Naive thymus-derived CD4-positive, alpha-beta T cell (primary cell): ENCODE results near the gene GLP2R. TPM values are rescaled to one million over a fixed set of nuclear protein-coding genes. Genes with fewer than 3 reads are reported as not detected.

ENCODE experiments used
- ATAC-seq: fragments of 150-1000 bp; cut with Tn5 transposase; 2 replicates; pipeline ENCODE4 v1.10.0; 2021; ENCODE audit warnings: mild to moderate bottlenecking, moderate library complexity
- CTCF ChIA-PET: fragments of 350-600 bp; sonication (Branson Sonifier 250); formaldehyde crosslinking; loops from one replicate; lab custom pipeline; 2021; ENCODE audit warnings: antibody characterized with exemption; lab: Charles Lee
- POLR2A ChIA-PET: fragments of 350-600 bp; sonication (Branson Sonifier 250); formaldehyde crosslinking; loops from one replicate; lab custom pipeline; 2021; ENCODE audit warnings: antibody characterized with exemption, inconsistent platforms; lab: Charles Lee
- DNase-seq, 9 donors: peaks; one replicate each; pipeline versions ENCODE4 v3.0.0 to v3.0.0-alpha.2; 2020 to 2022; ENCODE audit warnings: mixed read lengths in 1 of 9
- H3K27ac ChIP-seq: one replicate; pipeline ENCODE4 v1.7.0; 2013; ENCODE audit warnings: mild to moderate bottlenecking, low read depth, low read length, moderate library complexity
- H3K27me3 ChIP-seq, 2 donors: one replicate each; pipeline ENCODE4 v1.7.0; 2013; ENCODE audit warnings: low read length in 2 of 2, mild to moderate bottlenecking in 2 of 2, moderate library complexity in 2 of 2; ENCODE audit not compliant: control insufficient read depth in 2 of 2, insufficient read depth in 2 of 2
- H3K36me3 ChIP-seq, 3 experiments: 1 replicate in 2 of 3; 2 replicates in 1 of 3; pipeline ENCODE4 v1.7.0; 2013; ENCODE audit warnings: low read length in 3 of 3, mild to moderate bottlenecking in 3 of 3, moderate library complexity in 1 of 3; ENCODE audit not compliant: insufficient read depth in 3 of 3, control insufficient read depth in 2 of 3
- H3K4me1 ChIP-seq, 2 donors: one replicate each; pipeline ENCODE4 v1.7.0; 2013; ENCODE audit warnings: low read length in 2 of 2, mild to moderate bottlenecking in 2 of 2, moderate library complexity in 1 of 2; ENCODE audit not compliant: control insufficient read depth in 2 of 2, insufficient read depth in 2 of 2
- H3K4me3 ChIP-seq: 2 replicates; pipeline ENCODE4 v1.7.0; 2013; ENCODE audit warnings: mild to moderate bottlenecking, low read length
- H3K9me3 ChIP-seq, 3 experiments: 1 replicate in 2 of 3; 2 replicates in 1 of 3; pipeline ENCODE4 v1.7.0; 2013; ENCODE audit warnings: low read length in 3 of 3; ENCODE audit not compliant: control insufficient read depth in 2 of 3
- H3K27ac Mint-ChIP-seq, 9 donors: one replicate each; pipeline ENCODE4 v1.8.0; 2020 to 2022; ENCODE audit warnings: mixed read lengths in 9 of 9, mild to moderate bottlenecking in 8 of 9, moderate library complexity in 5 of 9, inconsistent platforms in 2 of 9
- H3K27me3 Mint-ChIP-seq, 5 donors: one replicate each; pipeline ENCODE4 v1.8.0; 2021 to 2022; ENCODE audit warnings: mixed read lengths in 5 of 5, mild to moderate bottlenecking in 1 of 5
- H3K36me3 Mint-ChIP-seq, 5 donors: one replicate each; pipeline ENCODE4 v1.8.0; 2020 to 2022; ENCODE audit warnings: mixed read lengths in 5 of 5, mild to moderate bottlenecking in 3 of 5, inconsistent platforms in 1 of 5
- H3K4me1 Mint-ChIP-seq, 7 donors: one replicate each; pipeline ENCODE4 v1.8.0; 2020 to 2022; ENCODE audit warnings: mixed read lengths in 7 of 7, mild to moderate bottlenecking in 3 of 7, inconsistent platforms in 1 of 7
- H3K4me3 Mint-ChIP-seq, 10 donors: one replicate each; pipeline ENCODE4 v1.8.0; 2020 to 2022; ENCODE audit warnings: mild to moderate bottlenecking in 10 of 10, mixed read lengths in 10 of 10, moderate library complexity in 6 of 10, inconsistent platforms in 2 of 10
- H3K9me3 Mint-ChIP-seq, 11 donors: one replicate each; pipeline ENCODE4 v1.8.0; 2020 to 2022; ENCODE audit warnings: mixed read lengths in 11 of 11, mild to moderate bottlenecking in 4 of 11, inconsistent platforms in 1 of 11, moderate library complexity in 1 of 11
- intact Hi-C, 2 donors: fragments of 100-400 bp; cut with micrococcal nuclease; formaldehyde crosslinking; loops; one replicate each; pipeline ENCODE4 v1.15.1; 2023
- polyA plus RNA-seq, 2 donors: library from polyadenylated mRNA; unstranded; fragments of 300-500 nt; fragmentation: Illumina TruSeq; gene quantifications; one replicate each; pipeline ENCODE4 v1.2.3, GENCODE V29; 2021
- total RNA-seq, 6 experiments: library from RNA in 5 of 6; stranded (reverse) in 5 of 6; gene quantifications; 1 replicate in 5 of 6; 2 replicates in 1 of 6; pipeline ENCODE4 v1.2.3 and lab custom pipeline; 2021 to 2026

GLP2R gene
- total and polyA plus RNA-seq, 7 experiments from 2014 or later = not detected

GRCh38 chr17:9922012-9922848, 96.5 kb downstream of the GLP2R start:
- Histone ChIP-seq H3K4me1 (no peaks in the 10 kb centered on the region), H3K4me3 (no peak overlapping the region), H3K9me3 (no peaks in the 10 kb centered on the region), H3K27ac (no peak overlapping the region), H3K27me3 (no peaks in the 10 kb centered on the region), H3K36me3 (no peaks in the 10 kb centered on the region)
- Mint-ChIP-seq H3K4me3 (no peak overlapping the region), H3K4me1 (peaks cover 0 to 5% (median 0%) of the 10 kb centered on the region in 7 donors), H3K27ac (no peak overlapping the region), H3K9me3 (no peaks in the 10 kb centered on the region), H3K27me3 (no peaks in the 10 kb centered on the region), H3K36me3 (no peaks in the 10 kb centered on the region)
- intact Hi-C loops = loop anchor here in 1 of 2 donors (10.0 kb wide), 1 partner anchor 433 kb away; no protein-coding TSS in a partner anchor
- DNase-seq (no peak), ATAC-seq (no peak)
- ChIA-PET CTCF (no interaction called here), POLR2A (no interaction called here)

DNA sequence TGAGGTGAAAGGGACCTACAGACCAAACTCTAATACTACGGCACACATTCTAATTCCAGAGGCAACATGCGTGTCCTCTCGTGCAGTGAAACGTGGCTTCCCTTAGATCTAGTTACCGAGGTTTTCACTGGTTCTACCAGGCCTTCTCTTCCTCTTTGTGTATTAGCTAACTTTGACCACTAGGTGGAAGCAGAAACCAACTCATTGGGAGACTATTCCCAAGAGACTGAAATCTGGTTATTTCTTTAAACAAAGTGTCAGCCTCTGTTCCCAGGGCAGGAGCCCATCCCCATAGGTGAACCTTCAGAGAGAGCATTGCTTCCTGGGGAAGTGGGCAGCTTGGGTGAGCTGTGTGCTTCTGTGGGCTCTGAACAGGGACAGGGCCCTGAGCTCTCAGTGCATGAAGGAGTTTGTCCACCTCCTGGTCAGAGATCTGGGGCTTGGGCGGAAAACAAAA, 99.0 kb downstream of the GLP2R start:
- peak overlapping the region in 1 of 10 donors; percentile 26 for H3K4me3 Mint-ChIP-seq
- Histone ChIP-seq H3K27ac (no peak overlapping the region), H3K36me3 (no peaks in the 10 kb centered on the region), H3K4me3 (no peak overlapping the region), H3K27me3 (no peaks in the 10 kb centered on the region), H3K4me1 (no peaks in the 10 kb centered on the region), H3K9me3 (no peaks in the 10 kb centered on the region)
- ChIA-PET POLR2A (no interaction called here), CTCF (interaction anchor here (0.8 to 1.6 kb wide), 4 partner anchors 15 to 690 kb away, joined by 3 to 4 read pairs (median 3); partner anchors contain the start of gene RCVRN)
- no peaks in the 10 kb centered on the region for H3K27me3 Mint-ChIP-seq
- no peaks in the 10 kb centered on the region for H3K36me3 Mint-ChIP-seq
- H3K9me3 Mint-ChIP-seq = no peaks in the 10 kb centered on the region
- ATAC-seq (peak; percentile 72), DNase-seq (peak in 6 of 9 donors; percentile 7 to 56 (median 41))
- intact Hi-C loops = loop anchor here (1.0 to 10.0 kb wide), 2 partner anchors 35 to 430 kb away; no protein-coding TSS in a partner anchor
- peak overlapping the region in 1 of 9 donors; percentile 38 for H3K27ac Mint-ChIP-seq
- peaks cover 0 to 5% (median 0%) of the 10 kb centered on the region in 7 donors for H3K4me1 Mint-ChIP-seq

- no peaks in the 10 kb centered on the region for H3K27me3 Mint-ChIP-seq
- DNase-seq = no peak
- Histone ChIP-seq H3K9me3 (no peaks in the 10 kb centered on the region), H3K4me3 (no peak overlapping the region), H3K36me3 (no peaks in the 10 kb centered on the region), H3K27me3 (no peaks in the 10 kb centered on the region), H3K27ac (no peak overlapping the region), H3K4me1 (no peaks in the 10 kb centered on the region)
- peaks cover 0 to 5% (median 0%) of the 10 kb centered on the region in 7 donors for H3K4me1 Mint-ChIP-seq
- no peaks in the 10 kb centered on the region for H3K9me3 Mint-ChIP-seq
- POLR2A ChIA-PET = no interaction called here
- no peaks in the 10 kb centered on the region for H3K36me3 Mint-ChIP-seq
- CTCF ChIA-PET = interaction anchor here (1.0 to 1.4 kb wide), 2 partner anchors 20 to 32 kb away, joined by 3 read pairs; partner anchors contain the start of gene RCVRN
- peak; percentile 6 for ATAC-seq
- H3K27ac Mint-ChIP-seq = no peak overlapping the region
- H3K4me3 Mint-ChIP-seq = no peak overlapping the region
- intact Hi-C loops = loop anchor here in 1 of 2 donors (10.0 kb wide), 1 partner anchor 429 kb away; no protein-coding TSS in a partner anchor
Measured at GRCh38 chr17:9925457-9925856, 99.7 kb downstream of the GLP2R start.

DNA sequence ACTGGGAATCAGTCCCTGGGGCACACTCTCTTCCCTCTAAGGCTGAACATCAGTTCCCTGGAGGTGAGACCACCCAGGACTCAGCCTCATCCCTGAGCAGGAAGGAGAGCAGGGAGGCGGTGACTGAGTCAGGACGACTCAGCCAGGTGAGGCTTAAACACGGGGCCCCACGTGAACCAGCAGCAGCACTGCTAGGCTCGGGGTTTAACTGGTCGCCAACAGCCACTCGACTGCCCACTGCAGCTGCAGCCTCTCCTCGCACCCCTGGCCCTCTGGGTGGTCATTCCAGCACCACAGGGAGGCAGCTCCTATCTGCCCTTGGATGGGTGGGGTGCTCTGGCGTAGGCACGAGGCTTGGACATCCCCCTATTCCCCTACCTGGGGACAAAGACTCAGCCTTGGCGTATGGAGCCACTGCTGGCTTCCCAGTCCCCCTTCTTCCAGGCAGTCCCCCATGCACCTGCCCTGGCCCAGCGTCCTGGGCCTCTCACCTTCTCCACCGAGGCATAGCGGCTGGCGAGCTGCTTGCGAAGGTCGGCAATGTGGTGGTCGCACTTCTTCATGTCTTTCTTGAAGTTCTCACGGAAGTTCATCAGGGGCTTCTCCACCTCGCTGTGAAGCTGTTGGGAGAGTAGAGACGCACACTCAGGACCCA, 100.6 kb downstream of the GLP2R start:
- no peak overlapping the region for H3K4me3 ChIP-seq
- H3K27ac ChIP-seq = no peak overlapping the region
- ChIA-PET CTCF (interaction anchor here (1.4 kb wide), 1 partner anchor 21 kb away, joined by 3 read pairs; the partner anchor contains the start of gene RCVRN), POLR2A (no interaction called here)
- Mint-ChIP-seq H3K27me3 (no peaks in the 10 kb centered on the region), H3K4me1 (peaks cover 0 to 5% (median 0%) of the 10 kb centered on the region in 7 donors), H3K36me3 (no peaks in the 10 kb centered on the region), H3K27ac (no peak overlapping the region), H3K4me3 (no peak overlapping the region), H3K9me3 (no peaks in the 10 kb centered on the region)
- H3K9me3 ChIP-seq = no peaks in the 10 kb centered on the region
- H3K27me3 ChIP-seq = no peaks in the 10 kb centered on the region
- H3K36me3 ChIP-seq = no peaks in the 10 kb centered on the region
- DNase-seq (no peak), ATAC-seq (no peak)
- intact Hi-C loops = loop anchor here in 1 of 2 donors (10.0 kb wide), 1 partner anchor 429 kb away; no protein-coding TSS in a partner anchor
- no peaks in the 10 kb centered on the region for H3K4me1 ChIP-seq

- no peaks in the 10 kb centered on the region for H3K9me3 ChIP-seq
- no peak overlapping the region for H3K27ac ChIP-seq
- no peak overlapping the region for H3K4me3 ChIP-seq
- Mint-ChIP-seq H3K4me3 (no peak overlapping the region), H3K36me3 (no peaks in the 10 kb centered on the region), H3K4me1 (peaks cover 0 to 5% (median 0%) of the 10 kb centered on the region in 7 donors), H3K9me3 (no peaks in the 10 kb centered on the region), H3K27ac (no peak overlapping the region), H3K27me3 (peaks cover 0 to 5% (median 0%) of the 10 kb centered on the region in 5 donors)
- intact Hi-C loops = loop anchor here in 1 of 2 donors (10.0 kb wide), 1 partner anchor 426 kb away; no protein-coding TSS in a partner anchor
- H3K36me3 ChIP-seq = no peaks in the 10 kb centered on the region
- no peak for DNase-seq
- H3K27me3 ChIP-seq = no peaks in the 10 kb centered on the region
- CTCF ChIA-PET = no interaction called here
- POLR2A ChIA-PET = no interaction called here
- H3K4me1 ChIP-seq = no peaks in the 10 kb centered on the region
- no peak for ATAC-seq
Measured at GRCh38 chr17:9928601-9929333, 103.0 kb downstream of the GLP2R start.

DNA sequence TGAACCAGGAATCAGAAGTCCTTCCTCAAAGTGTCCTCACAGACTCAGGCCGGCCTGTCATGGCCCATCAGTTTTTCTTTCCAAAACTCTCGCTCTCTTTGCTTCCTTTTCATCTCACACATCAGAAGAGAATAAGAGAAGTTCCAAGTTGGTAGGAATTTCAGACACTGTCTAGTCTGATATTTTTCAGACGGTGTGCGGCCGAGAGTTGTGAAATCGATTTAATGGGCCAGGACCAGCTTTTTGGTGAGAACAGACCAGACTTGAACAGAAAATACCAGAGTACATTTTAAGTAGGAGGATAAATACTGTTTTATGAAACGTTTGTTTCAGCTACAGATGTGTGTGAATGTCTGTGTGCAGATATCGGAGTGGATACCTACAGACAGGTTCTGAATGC, 104.1 kb downstream of the GLP2R start:
- no peaks in the 10 kb centered on the region for H3K9me3 ChIP-seq
- H3K4me3 ChIP-seq = no peak overlapping the region
- Mint-ChIP-seq H3K4me3 (no peak overlapping the region), H3K27me3 (peaks cover 0 to 5% (median 0%) of the 10 kb centered on the region in 5 donors), H3K36me3 (no peaks in the 10 kb centered on the region), H3K27ac (no peak overlapping the region), H3K9me3 (no peaks in the 10 kb centered on the region), H3K4me1 (peaks cover 0 to under 1% (median 0%) of the 10 kb centered on the region in 7 donors)
- H3K27ac ChIP-seq = no peak overlapping the region
- ATAC-seq = no peak
- no peaks in the 10 kb centered on the region for H3K4me1 ChIP-seq
- H3K27me3 ChIP-seq = no peaks in the 10 kb centered on the region
- H3K36me3 ChIP-seq = no peaks in the 10 kb centered on the region
- ChIA-PET CTCF (no interaction called here), POLR2A (no interaction called here)
- intact Hi-C loops = loop anchor here in 1 of 2 donors (10.0 kb wide), 1 partner anchor 425 kb away; no protein-coding TSS in a partner anchor
- DNase-seq = no peak
